ENCODE measurements around the gene EMILIN2.
A peak's percentile ranks its signal among the peaks of the same experiment; 100 is the strongest.

EMILIN2 gene

DNA sequence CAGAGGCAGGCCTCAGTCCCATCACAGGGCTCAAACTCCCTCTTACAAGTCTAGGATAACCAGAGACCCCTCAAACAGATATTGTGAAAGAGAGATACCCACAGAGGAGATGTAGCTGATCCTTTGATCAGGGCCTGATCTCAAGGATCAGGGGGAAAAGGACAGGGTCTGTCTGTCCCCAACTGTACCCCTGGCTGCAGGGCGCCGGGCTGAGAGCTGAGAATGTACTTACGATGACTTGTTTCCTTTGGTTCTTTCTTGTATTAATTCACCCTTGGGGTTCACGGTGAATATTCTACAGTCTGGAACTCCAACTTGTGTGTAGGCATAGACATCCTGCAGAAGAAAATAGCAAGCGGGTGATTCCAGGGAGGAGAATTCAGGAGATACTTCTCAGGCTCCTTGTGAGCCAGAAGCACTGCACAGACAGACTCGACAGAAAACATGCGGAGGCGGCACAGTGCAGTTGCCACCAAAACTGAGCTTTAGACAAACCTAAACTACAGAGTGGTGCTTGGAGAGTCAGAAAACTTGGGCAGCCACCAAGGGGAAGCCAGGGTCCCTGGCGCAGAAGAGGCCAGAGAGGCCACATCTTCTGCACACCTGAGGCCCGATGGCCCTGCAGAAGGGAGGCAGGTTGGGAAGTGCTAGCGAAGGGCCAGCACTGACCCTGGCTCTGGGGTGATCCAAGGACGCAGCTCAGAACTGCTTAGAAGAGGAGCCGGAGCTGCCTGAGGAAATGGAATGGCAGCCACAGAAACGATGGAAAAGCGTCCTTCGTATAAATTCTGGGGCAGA lies 73.9 kb downstream of the EMILIN2 start:
- H2AFZ ChIP-seq: no peak overlapping the region
- H3K4me1 ChIP-seq: peaks cover 76% of the 10 kb centered on the region
- TF ChIP-seq, protein P1, sequence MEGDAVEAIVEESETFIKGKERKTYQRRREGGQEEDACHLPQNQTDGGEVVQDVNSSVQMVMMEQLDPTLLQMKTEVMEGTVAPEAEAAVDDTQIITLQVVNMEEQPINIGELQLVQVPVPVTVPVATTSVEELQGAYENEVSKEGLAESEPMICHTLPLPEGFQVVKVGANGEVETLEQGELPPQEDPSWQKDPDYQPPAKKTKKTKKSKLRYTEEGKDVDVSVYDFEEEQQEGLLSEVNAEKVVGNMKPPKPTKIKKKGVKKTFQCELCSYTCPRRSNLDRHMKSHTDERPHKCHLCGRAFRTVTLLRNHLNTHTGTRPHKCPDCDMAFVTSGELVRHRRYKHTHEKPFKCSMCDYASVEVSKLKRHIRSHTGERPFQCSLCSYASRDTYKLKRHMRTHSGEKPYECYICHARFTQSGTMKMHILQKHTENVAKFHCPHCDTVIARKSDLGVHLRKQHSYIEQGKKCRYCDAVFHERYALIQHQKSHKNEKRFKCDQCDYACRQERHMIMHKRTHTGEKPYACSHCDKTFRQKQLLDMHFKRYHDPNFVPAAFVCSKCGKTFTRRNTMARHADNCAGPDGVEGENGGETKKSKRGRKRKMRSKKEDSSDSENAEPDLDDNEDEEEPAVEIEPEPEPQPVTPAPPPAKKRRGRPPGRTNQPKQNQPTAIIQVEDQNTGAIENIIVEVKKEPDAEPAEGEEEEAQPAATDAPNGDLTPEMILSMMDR (IDR thresholded peaks at IDR 0.05): no peak
- H3K27me3 ChIP-seq (ENCODE audit: control insufficient read depth, insufficient read depth, low read length): no peaks in the 10 kb centered on the region
- peaks cover 2% of the 10 kb centered on the region for H3K79me2 ChIP-seq
- H3K4me2 ChIP-seq (ENCODE audit: low read length): no peak overlapping the region
- H3K9ac ChIP-seq: peak overlapping the region; percentile 13
- H3K36me3 ChIP-seq (ENCODE audit: control insufficient read depth, insufficient read depth, low read length): no peaks in the 10 kb centered on the region
- peak overlapping the region; percentile 99 for H3K27ac ChIP-seq
- no peaks in the 10 kb centered on the region for H3K9me3 ChIP-seq (ENCODE audit: control insufficient read depth, low read length)
- H3K4me3 ChIP-seq (ENCODE audit: low read depth, low read length): no peak overlapping the region

DNA sequence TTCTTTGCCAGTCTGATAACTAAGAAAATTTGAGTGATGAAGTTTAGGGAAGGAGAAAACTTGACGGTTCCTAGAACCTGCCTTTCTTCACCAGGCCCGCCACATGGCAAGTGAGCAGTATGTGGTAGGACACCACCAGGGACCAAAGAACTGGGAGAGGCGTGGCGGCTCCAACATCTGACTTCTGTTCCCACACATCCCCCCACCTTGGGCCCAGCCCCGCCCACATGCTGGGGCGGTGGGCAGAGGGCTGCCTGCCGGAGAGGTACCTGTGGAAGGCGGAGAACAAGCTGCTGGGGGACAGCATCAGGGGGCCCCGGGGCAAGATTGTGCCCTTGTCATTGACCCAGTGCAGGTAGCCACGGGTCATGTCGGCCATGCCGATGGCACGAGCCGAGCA lies 75.0 kb downstream of the EMILIN2 start:
- Histone ChIP-seq H3K4me3 (ENCODE audit: low read depth, low read length) (no peak overlapping the region), H3K4me2 (ENCODE audit: low read length) (no peak overlapping the region), H3K27ac (peak overlapping the region; percentile 99), H3K36me3 (ENCODE audit: control insufficient read depth, insufficient read depth, low read length) (no peaks in the 10 kb centered on the region), H3K4me1 (peaks cover 75% of the 10 kb centered on the region), H3K27me3 (ENCODE audit: control insufficient read depth, insufficient read depth, low read length) (no peaks in the 10 kb centered on the region), H3K9ac (no peak overlapping the region), H3K79me2 (peaks cover 2% of the 10 kb centered on the region), H2AFZ (no peak overlapping the region), H3K9me3 (ENCODE audit: control insufficient read depth, low read length) (no peaks in the 10 kb centered on the region)
- TF ChIP-seq, protein P1 (IDR thresholded peaks at IDR 0.05): no peak

DNA sequence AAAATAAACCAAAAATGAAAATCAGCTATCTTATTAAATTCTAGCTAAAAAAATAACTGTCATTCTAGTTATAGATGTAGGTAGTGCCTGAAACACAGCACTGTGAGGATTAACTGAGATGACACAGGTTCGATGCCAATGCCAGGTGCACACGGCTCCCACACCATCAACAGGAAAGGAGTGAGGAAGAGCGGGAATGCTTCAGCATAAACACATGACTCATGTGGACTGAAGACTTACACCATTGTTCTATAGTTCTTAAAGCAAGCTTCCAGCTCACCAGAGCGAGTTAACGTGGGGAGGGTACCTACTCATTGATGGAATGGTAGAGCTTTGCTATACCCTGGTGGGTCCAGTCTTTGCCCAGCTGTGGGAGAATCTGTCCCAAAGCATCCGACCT lies 76.7 kb downstream of the EMILIN2 start:
- H2AFZ ChIP-seq: no peak overlapping the region
- H3K9me3 ChIP-seq (ENCODE audit: control insufficient read depth, low read length): no peaks in the 10 kb centered on the region
- H3K27ac ChIP-seq: peak overlapping the region; percentile 68
- H3K9ac ChIP-seq: no peak overlapping the region
- no peaks in the 10 kb centered on the region for H3K27me3 ChIP-seq (ENCODE audit: control insufficient read depth, insufficient read depth, low read length)
- no peak overlapping the region for H3K4me2 ChIP-seq (ENCODE audit: low read length)
- H3K4me1 ChIP-seq: peaks cover 71% of the 10 kb centered on the region
- H3K36me3 ChIP-seq (ENCODE audit: control insufficient read depth, insufficient read depth, low read length): no peaks in the 10 kb centered on the region
- no peak overlapping the region for H3K4me3 ChIP-seq (ENCODE audit: low read depth, low read length)
- TF ChIP-seq, protein P1 (IDR thresholded peaks at IDR 0.05): no peak
- peaks cover 2% of the 10 kb centered on the region for H3K79me2 ChIP-seq

DNA sequence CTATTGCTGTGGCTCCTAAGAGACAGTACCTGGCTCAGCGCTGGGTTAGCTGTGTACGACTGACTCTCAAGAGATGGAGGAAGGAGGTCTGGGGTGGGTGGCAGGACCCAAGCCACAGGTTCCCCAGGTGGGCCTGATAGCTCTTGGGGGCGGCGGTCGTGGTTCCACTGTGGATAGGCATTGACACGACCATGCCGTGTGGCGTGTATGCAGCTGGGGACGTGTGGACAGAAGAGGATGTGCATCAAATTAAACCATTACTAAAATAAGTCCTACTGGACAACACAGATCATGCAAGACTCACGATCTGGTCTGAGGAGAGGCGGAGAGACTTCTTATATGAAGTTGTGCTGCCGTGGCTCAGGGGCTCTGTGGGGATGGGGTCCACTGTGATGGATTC lies 78.1 kb downstream of the EMILIN2 start:
- TF ChIP-seq, protein P1 (IDR thresholded peaks at IDR 0.05): no peak
- H3K4me1 ChIP-seq: peaks cover 57% of the 10 kb centered on the region
- H3K9me3 ChIP-seq (ENCODE audit: control insufficient read depth, low read length): no peaks in the 10 kb centered on the region
- H3K79me2 ChIP-seq: peaks cover 2% of the 10 kb centered on the region
- peak overlapping the region; percentile 68 for H3K27ac ChIP-seq
- no peak overlapping the region for H3K4me3 ChIP-seq (ENCODE audit: low read depth, low read length)
- no peaks in the 10 kb centered on the region for H3K36me3 ChIP-seq (ENCODE audit: control insufficient read depth, insufficient read depth, low read length)
- H2AFZ ChIP-seq: no peak overlapping the region
- H3K4me2 ChIP-seq (ENCODE audit: low read length): no peak overlapping the region
- no peaks in the 10 kb centered on the region for H3K27me3 ChIP-seq (ENCODE audit: control insufficient read depth, insufficient read depth, low read length)
- no peak overlapping the region for H3K9ac ChIP-seq

DNA sequence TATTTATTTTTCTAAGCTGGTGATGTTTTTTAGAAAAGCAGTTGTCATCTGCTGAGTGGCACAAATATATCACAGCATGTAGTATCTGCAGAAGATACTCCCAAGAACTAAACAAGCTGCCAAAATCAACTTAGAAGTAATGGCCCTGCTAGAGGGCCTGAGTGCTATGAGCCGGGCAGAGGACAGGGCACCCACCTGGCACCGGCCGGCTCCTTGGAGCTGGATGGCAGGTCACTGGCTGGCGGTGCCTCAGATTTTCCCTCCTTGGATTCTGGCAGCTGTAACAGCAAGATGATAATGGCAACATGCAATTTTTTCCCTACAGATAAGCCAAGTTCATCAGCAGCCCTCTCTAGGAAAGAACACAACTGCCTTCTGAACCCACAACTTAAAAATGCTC lies 79.7 kb downstream of the EMILIN2 start:
- Histone ChIP-seq H3K4me1 (peaks cover 54% of the 10 kb centered on the region), H3K4me3 (ENCODE audit: low read depth, low read length) (peak overlapping the region; percentile 21), H3K27me3 (ENCODE audit: control insufficient read depth, insufficient read depth, low read length) (no peaks in the 10 kb centered on the region), H3K27ac (peak overlapping the region; percentile 68), H3K9ac (no peak overlapping the region), H2AFZ (no peak overlapping the region), H3K79me2 (no peaks in the 10 kb centered on the region), H3K36me3 (ENCODE audit: control insufficient read depth, insufficient read depth, low read length) (no peaks in the 10 kb centered on the region), H3K4me2 (ENCODE audit: low read length) (peak overlapping the region; percentile 37), H3K9me3 (ENCODE audit: control insufficient read depth, low read length) (no peaks in the 10 kb centered on the region)
- TF ChIP-seq, protein P1 (IDR thresholded peaks at IDR 0.05): no peak

Data from parathyroid adenoma (tissue), 2 donors.